Lung (tissue), 12 donors: Measurements from ENCODE around the gene PARD3B. TPM values are rescaled to one million over a fixed set of nuclear protein-coding genes. Genes with fewer than 3 reads are reported as not detected.

Experiments used
- ATAC-seq: fragments of 200-7000 bp; cut with Tn5 transposase; one replicate; pipeline ENCODE4 v1.9.1; 2020; ENCODE audit warnings: moderate number of reproducible peaks; ENCODE audit not compliant: insufficient read depth, low FRiP score
- DNase-seq, 3 donors: peaks; one replicate each; pipeline ENCODE4 v3.0.0-alpha.2; 2013 to 2017
- H3K27ac ChIP-seq, 2 donors: one replicate each; pipeline ENCODE4 v1.5.1; 2013; ENCODE audit warnings: mild to moderate bottlenecking in 2 of 2, moderate library complexity in 2 of 2, control low read depth in 1 of 2, inconsistent platforms in 1 of 2, low read depth in 1 of 2, low read length in 1 of 2
- H3K27me3 ChIP-seq, 3 donors: one replicate each; pipeline ENCODE4 v1.5.1; 2013; ENCODE audit warnings: low read length in 2 of 3; ENCODE audit not compliant: control insufficient read depth in 3 of 3, insufficient read depth in 3 of 3
- H3K36me3 ChIP-seq, 4 donors: one replicate each; pipeline ENCODE4 v1.5.1; 2013; ENCODE audit warnings: low read length in 4 of 4, mild to moderate bottlenecking in 1 of 4, moderate library complexity in 1 of 4; ENCODE audit not compliant: control insufficient read depth in 4 of 4, insufficient read depth in 4 of 4
- H3K4me1 ChIP-seq, 5 donors: one replicate each; pipeline ENCODE4 v1.5.1; 2013; ENCODE audit warnings: low read length in 5 of 5, mild to moderate bottlenecking in 2 of 5, moderate library complexity in 1 of 5; ENCODE audit not compliant: control insufficient read depth in 5 of 5, insufficient read depth in 5 of 5
- H3K4me3 ChIP-seq: one replicate; pipeline ENCODE4 v1.5.1; 2013; ENCODE audit warnings: mild to moderate bottlenecking, control low read depth, moderate library complexity
- H3K9ac ChIP-seq, 2 donors: one replicate each; pipeline ENCODE4 v1.5.1; 2013; ENCODE audit warnings: low read length in 2 of 2, control low read depth in 1 of 2; ENCODE audit not compliant: insufficient read depth in 1 of 2
- H3K9me3 ChIP-seq, 4 donors: one replicate each; pipeline ENCODE4 v1.5.1; 2013; ENCODE audit warnings: low read length in 3 of 4, mild to moderate bottlenecking in 1 of 4, moderate library complexity in 1 of 4; ENCODE audit not compliant: control insufficient read depth in 4 of 4, insufficient read depth in 3 of 4
- WGBS, 2 donors: extraction: QIAGEN DNeasy Blood & Tissue Kit; methylation state at CpG; one replicate each; pipeline ENCODE4 v1.1.7; 2013; 5-methylcytosine and 5-hydroxymethylcytosine counted together
- polyA plus RNA-seq, 2 donors: library from polyadenylated mRNA; stranded (reverse); fragments of 200-250 nt; gene quantifications; one replicate each; pipeline ENCODE4 v1.2.1, GENCODE V29; 2013
- total RNA-seq, 2 donors: library from RNA; depleted of rRNA in 1 of 2; stranded (reverse); fragments of >200 nt in 1 of 2; gene quantifications; one replicate each; pipeline ENCODE4 v1.2.1, GENCODE V29; 2014 to 2021
- TF ChIP-seq, protein P1 (sequence below): IDR thresholded peaks from 2 replicates; pipeline ENCODE4 v1.5.1; 2012; ENCODE audit warnings: mild to moderate bottlenecking; ENCODE audit errors: control extremely low read depth, extremely low read depth
- donor health status: control.
- donor health status: control.
- donor health status: Bipolar disorder and iron deficiency.
- donor health status: healthy.
- donor health status: DM: yes; HTN: yes; CAD: no.

Gene PARD3B
- total and polyA plus RNA-seq, 4 donors: 2.4 to 38.7 (median 17.1) TPM

DNA sequence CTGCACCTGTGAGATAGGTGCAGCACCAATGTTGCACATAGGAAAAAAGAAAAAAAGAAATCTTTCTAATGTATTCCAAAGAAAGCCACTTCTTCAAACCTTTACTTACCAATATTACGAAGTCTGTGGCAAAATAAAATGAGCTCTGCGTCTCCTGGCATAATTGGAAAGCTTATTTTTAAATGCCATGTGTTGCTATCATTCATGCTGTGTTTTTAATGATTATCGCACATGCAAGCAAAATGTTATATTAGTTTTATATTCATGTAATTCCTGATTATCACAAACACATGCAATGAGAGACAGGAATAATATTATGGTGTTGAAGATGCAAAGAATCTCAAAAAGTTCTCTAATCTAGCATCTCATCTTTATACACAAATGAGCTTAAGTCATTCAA lies 47.0 kb upstream of the PARD3B start:
- WGBS, 2 donors: 95 to 96% methylated on average over 3 of the region's 3 CpGs
- TF ChIP-seq, protein P1, sequence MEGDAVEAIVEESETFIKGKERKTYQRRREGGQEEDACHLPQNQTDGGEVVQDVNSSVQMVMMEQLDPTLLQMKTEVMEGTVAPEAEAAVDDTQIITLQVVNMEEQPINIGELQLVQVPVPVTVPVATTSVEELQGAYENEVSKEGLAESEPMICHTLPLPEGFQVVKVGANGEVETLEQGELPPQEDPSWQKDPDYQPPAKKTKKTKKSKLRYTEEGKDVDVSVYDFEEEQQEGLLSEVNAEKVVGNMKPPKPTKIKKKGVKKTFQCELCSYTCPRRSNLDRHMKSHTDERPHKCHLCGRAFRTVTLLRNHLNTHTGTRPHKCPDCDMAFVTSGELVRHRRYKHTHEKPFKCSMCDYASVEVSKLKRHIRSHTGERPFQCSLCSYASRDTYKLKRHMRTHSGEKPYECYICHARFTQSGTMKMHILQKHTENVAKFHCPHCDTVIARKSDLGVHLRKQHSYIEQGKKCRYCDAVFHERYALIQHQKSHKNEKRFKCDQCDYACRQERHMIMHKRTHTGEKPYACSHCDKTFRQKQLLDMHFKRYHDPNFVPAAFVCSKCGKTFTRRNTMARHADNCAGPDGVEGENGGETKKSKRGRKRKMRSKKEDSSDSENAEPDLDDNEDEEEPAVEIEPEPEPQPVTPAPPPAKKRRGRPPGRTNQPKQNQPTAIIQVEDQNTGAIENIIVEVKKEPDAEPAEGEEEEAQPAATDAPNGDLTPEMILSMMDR: no peak
- DNase-seq: peak in 2 of 3 donors; percentile 32 to 53
- no peak overlapping the region for H3K4me3 ChIP-seq
- no peaks in the 10 kb centered on the region for H3K27me3 ChIP-seq
- no peaks in the 10 kb centered on the region for H3K36me3 ChIP-seq
- H3K9me3 ChIP-seq: no peaks in the 10 kb centered on the region
- H3K4me1 ChIP-seq: peaks cover 0 to 20% (median 0%) of the 10 kb centered on the region in 5 donors
- ATAC-seq: no peak
- no peak overlapping the region for H3K9ac ChIP-seq
- no peak overlapping the region for H3K27ac ChIP-seq

DNA sequence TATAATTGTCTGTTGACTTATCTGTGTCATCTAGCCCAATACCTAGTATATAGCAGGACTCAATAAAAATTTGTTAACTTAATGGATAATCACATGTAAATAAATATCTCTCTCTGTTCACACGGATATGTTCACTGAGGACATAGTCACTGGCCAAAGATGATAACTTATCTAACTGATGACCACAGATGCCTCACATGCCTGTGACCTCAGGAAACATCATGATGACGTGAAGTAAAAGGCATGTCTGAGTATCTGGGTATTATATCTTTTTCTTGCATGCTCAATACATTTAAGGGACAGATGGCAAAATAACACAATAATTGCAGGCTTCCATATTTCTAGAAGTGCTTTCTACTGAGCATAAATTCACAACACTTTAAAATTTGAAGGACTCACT lies 41.4 kb upstream of the PARD3B start:
- WGBS, 2 donors: 80 to 92% methylated on average over 2 of the region's 2 CpGs
- Histone ChIP-seq H3K27ac (no peak overlapping the region), H3K27me3 (no peaks in the 10 kb centered on the region), H3K9me3 (no peaks in the 10 kb centered on the region), H3K36me3 (no peaks in the 10 kb centered on the region), H3K4me3 (no peak overlapping the region), H3K9ac (no peak overlapping the region), H3K4me1 (peaks cover 0 to 5% (median 0%) of the 10 kb centered on the region in 5 donors)
- ATAC-seq: no peak
- TF ChIP-seq, protein P1: no peak
- no peak for DNase-seq

DNA sequence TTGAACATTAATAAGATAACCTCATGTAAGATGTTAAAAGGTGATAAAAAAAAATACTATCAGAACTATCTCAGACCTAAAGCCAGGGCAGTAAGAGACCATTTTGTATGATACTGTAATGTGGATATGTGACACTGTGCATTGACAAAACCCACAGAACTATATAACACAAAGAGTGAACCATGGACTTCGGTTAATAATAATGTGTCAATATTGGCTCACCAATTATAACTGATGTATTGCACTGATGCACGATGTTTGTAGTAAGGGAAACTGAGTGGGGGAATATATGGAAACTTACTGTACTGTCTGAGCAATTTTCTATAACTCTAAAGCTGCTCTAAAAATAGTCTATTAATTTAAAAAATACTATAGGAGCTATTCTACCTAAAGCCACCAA lies 40.7 kb upstream of the PARD3B start:
- H3K27ac ChIP-seq: no peak overlapping the region
- 89 to 92% methylated on average over 2 of the region's 2 CpGs for WGBS, 2 donors
- H3K9me3 ChIP-seq: no peaks in the 10 kb centered on the region
- peaks cover 0 to 4% (median 0%) of the 10 kb centered on the region in 5 donors for H3K4me1 ChIP-seq
- ATAC-seq: no peak
- no peaks in the 10 kb centered on the region for H3K27me3 ChIP-seq
- TF ChIP-seq, protein P1: no peak
- H3K36me3 ChIP-seq: no peaks in the 10 kb centered on the region
- no peak overlapping the region for H3K9ac ChIP-seq
- H3K4me3 ChIP-seq: no peak overlapping the region
- DNase-seq: no peak

DNA sequence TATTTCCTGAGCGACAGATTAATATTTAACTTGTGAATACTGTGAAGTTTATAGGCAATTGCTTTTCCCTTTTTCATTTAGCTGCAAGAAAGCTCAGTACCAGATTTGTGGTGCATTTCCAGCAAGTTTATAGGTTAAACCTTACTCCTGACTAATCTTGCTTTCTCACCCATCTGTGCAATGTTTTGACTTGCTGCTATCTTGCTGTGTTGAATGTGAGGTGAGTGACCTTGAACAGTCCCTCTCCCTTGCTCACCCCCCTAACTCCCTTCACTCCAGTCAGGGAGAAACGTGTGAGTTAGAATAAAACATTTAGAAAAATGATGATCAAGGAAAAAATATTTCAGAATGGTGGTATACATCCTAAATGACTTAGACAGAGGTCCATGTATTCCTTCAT lies 39.8 kb upstream of the PARD3B start:
- H3K4me1 ChIP-seq: peaks cover 0 to 4% (median 0%) of the 10 kb centered on the region in 5 donors
- H3K9me3 ChIP-seq: no peaks in the 10 kb centered on the region
- no peak for ATAC-seq
- DNase-seq: no peak
- TF ChIP-seq, protein P1: no peak
- H3K4me3 ChIP-seq: no peak overlapping the region
- H3K27me3 ChIP-seq: no peaks in the 10 kb centered on the region
- no peak overlapping the region for H3K9ac ChIP-seq
- H3K36me3 ChIP-seq: no peaks in the 10 kb centered on the region
- no peak overlapping the region for H3K27ac ChIP-seq
- 79 to 81% methylated on average over 2 of the region's 2 CpGs for WGBS, 2 donors
